GM18867 (cell line): ENCODE measurements around the gene SPDYE6.
"Not testable (repeated sequence)": the region's sequence is repeated elsewhere in the genome, so short reads cannot be mapped to it uniquely, and the experiment has no call there.

Experiments used
- ATAC-seq: cut with Tn5 transposase; IDR thresholded peaks from one replicate; pipeline ENCODE4 v1.9.1; 2021; ENCODE audit warnings: mild to moderate bottlenecking, moderate library complexity; ENCODE audit not compliant: unreplicated experiment

The SPDYE6 gene

DNA sequence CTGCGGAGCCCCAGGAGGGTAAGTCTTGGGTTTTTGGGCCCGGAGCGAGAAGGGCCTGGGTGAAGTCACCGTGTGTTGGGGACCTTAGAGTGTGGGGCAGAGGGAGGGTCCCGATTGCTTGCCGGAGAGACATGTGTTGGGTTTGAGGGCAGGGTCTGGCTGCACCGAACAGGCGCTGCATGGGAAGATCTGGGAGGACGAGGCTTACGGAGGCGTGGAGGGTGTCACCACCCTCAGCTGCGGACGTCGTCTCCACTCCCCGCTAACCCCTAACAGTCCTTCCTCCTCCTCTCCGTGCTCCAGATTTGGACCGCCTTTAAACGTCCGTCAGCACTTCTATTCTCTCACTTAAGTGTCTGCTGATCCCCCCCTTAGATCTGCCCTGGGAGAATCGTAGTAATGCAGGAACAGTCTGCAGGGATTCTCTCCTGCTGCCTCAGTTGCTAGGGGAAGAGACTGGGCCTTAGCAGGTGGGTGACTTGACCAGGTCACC, 8.2 kb upstream of the SPDYE6 start:
- not testable (repeated sequence) for ATAC-seq

DNA sequence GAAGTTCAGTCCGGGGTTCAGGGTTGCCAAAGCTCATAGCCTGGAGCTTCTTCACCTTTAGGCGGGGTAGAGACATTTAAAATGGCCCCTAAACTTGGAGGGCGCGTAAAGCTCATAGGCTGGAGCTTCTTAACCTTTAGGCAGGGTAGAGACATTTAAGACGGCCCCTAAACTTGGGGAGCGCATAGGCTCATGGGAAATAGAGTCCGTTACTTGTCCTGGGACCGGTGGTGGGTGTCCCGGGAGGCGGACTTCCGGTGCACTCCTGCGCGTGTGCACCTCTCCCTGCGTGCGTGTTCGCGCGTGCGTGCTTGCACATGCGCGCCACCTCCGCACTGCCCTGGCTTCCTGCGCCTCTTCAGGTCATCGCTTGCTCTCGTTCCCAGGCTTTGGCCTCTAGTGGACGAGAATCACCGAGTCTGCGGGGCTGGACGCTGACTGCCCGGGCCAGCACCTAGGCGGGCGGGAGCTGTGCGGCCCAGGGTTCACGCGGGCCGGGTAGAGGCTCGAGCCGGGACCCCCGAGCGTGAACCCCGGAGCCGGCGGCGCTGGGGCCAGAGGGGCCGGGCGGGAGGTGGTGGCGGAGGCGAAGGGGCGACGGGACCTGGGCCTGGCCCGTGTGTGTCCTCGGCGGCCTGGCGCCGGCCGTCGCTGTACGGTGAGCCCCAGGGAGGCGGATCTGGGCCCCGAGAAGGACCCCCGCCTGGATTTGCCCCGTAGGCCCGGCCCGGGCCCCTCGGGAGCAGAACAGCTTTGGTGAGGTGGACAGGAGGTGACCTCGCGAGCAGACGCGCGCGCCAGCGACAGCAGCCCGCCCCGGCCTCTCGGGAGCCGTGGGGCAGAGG, 7.5 kb upstream of the SPDYE6 start:
- peak; percentile 99 for ATAC-seq

DNA sequence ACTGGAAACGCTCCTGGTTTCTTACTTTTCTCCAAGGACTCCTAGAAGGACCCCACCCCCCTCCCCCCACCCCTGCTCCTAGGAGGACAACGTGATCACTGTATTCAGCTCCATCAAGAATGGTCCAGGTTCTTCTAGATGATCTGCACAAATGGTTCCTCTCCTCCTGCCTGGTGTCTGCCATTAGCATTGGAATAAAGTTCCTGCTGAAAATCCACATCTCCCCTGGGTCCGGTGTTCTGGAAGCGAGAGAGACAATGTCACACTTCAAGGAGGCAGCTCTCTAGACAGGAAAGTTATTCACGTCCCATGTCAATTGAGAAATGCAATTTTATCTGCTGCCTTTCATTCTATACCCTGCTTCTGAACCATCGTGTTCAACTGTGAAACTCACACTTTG, 9.3 kb downstream of the SPDYE6 start:
- not testable (repeated sequence) for ATAC-seq

DNA sequence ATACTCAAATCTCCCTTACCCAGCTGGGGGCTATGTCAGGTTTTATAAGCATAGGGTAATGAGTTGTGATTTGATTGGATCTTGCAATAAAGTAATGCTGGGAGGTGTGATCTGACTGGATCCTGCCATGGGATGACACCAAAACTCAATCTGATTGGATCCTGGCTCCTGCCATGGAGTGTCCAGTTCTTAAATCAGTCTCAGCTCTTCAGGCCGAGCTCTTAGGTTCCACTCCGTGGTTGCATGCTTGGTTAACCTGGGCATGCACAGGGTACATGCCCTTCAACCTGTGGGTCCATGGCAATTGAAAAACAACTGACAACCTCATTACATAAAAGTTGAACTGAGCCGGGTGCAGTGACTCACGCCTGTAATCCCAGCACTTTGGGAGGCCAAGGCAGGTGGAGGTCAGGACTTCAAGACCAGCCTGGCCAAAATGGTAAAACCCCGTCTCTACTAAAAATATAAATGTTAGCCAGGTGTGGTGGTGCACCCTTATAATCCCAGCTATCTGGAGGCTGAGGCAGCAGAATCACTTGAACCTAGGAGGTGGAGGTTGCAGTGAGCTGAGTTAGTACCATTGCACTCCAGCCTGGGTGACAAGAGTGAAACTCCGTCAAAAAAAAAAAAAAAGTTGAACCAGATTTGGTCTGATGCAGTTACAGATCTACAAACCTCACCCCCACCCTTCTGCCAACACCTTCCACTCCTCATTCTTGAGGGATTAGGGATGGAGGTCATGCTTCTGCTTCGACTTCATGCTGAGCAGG, 15.5 kb downstream of the SPDYE6 start:
- ATAC-seq: not testable (repeated sequence)

DNA sequence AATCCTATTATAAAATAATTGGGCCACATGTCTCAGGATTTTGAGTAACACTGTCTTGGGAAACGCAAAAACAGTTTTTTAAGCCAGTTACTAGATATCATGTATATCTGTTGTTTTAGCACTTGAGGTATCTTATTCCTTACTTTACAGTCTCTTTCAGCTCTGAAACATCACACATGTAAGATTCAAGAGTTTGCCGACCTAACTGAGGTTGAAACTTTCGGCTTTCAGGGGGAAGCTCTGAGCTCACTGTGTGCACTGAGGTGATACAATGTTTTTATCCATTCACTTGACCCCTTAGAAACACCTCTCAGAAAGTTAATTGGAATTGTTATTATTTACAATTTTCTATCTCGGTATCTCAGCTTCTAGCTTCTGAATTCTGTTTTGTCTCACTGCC, 18.8 kb downstream of the SPDYE6 start:
- ATAC-seq: not testable (repeated sequence)

DNA sequence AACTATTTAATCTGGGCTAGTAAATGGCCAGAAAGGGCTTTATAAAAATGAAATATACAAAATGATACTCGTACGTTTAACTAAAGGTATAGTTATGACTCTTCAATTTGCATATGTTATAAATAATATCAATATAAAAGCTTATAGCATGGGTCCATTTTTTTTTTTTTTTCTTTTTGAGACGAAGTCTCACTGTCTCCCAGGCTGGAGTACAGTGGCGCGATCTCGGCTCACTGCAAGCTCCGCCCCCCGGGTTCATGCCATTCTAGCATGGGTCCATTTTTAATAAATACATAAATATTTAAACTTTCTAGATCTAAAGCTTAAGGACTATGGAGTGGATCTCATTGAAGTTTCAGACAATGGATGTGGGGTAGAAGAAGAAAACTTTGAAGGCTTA, 19.2 kb downstream of the SPDYE6 start:
- ATAC-seq: not testable (repeated sequence)

DNA sequence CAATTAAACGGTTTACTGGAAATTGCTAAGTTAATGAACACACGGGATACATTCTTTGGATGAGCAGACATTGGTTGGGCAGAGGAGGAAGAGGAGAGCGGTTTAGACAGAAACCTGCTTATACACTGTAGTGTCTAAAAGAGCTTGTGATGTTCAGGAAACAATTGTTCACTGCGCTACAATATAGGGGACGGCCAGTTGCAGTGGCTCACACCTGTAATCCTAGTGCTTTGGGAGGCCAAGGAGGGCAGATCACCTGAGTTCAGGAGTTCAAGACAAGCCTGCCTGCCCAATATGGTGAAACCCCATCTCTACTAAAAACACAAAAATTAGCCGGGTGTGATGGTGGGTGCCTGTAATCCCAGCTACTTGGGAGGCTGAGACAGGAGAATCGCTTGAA, 20.7 kb downstream of the SPDYE6 start:
- ATAC-seq: not testable (repeated sequence)

DNA sequence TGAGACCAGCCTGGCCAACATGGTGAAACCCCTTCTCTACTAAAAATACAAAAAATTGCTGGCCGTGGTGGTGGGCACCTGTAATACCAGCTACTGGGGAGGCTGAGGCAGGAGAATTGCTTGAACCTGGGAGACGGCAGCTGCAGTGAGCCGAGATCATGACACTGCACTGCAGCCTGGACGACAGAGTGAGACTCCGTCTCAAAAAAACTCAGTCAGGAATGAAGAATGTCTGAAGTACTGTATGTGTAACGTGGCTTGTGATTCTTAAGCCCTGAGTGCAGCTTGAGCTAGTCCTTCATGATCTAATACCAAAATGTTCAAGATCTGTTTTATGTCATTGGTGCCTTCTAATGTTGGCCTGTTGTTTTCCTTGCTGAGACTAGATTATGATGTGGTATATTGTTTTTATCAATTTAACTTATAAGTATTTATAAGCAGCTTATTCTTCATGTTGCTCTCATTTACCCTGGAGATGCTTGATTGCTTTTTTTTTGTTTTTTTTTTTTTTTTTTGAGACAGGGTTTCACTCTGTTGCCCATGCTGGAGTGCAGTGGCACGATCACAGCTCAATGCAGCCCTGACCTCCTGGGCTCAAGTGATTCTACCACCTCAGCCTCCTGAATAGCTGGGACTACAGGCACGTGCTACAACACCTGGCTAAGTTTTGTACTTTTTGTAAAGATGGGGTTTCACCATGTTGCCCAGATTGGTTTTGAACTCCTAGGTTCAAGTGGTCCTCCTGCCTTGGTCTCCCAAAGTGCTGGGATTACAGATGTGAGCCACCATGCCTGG, 25.4 kb downstream of the SPDYE6 start:
- ATAC-seq: not testable (repeated sequence)

DNA sequence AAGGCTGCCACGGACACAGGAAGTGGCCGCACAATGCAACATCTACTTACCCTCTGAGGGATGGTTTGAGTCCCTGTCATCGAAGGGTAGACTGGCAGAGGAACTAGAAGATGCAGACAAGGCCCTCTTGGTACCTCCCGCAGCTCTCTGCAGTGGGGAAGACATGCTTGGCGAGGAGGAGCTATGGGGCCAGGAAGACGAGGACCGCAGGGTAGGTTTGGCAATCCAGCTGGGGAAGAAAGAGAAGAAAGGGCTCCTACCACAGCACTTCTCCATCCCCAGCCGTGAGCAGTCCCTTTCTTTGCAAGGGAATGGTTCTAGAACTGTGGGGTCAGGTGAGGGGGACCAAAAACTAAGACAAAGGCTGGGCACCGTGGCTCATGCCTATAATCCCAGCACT, 26.9 kb downstream of the SPDYE6 start:
- ATAC-seq: not testable (repeated sequence)

DNA sequence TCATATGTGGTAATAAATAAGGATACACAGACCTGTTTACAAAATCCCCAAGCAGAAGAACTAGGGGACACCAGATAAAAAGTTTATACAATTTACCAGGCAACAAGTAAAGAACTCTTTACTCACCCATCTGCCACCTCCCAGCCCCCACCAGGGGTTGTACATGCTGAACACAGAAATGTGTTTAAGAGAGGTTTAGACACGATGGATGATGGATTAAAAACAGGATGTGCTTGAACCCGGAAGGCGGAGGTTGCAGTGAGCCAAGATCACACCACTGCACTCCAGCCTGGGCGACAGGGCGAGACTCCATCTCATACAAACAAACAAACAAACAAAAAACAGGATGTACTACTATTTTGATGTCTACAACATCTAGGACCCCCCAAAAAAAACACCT, 27.4 kb downstream of the SPDYE6 start:
- ATAC-seq: not testable (repeated sequence)

DNA sequence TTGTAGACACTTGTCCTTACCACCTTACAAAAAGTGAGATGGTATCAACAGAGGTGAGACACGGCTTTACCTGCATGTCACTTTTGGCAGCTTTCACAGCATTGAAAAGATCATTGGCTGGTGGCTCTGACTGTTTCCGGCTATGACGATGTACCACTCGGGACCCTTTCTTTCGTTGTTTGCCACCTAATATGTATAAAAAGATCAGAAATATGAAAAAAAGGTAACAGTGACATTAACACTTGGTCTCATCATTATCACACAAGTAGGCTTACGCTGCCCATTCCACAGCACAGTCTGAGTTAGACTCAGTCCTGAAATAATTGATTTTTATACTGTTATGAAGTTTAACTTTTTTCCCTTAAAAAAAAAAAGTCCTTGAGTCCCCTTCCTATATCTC, 29.1 kb downstream of the SPDYE6 start:
- not testable (repeated sequence) for ATAC-seq

DNA sequence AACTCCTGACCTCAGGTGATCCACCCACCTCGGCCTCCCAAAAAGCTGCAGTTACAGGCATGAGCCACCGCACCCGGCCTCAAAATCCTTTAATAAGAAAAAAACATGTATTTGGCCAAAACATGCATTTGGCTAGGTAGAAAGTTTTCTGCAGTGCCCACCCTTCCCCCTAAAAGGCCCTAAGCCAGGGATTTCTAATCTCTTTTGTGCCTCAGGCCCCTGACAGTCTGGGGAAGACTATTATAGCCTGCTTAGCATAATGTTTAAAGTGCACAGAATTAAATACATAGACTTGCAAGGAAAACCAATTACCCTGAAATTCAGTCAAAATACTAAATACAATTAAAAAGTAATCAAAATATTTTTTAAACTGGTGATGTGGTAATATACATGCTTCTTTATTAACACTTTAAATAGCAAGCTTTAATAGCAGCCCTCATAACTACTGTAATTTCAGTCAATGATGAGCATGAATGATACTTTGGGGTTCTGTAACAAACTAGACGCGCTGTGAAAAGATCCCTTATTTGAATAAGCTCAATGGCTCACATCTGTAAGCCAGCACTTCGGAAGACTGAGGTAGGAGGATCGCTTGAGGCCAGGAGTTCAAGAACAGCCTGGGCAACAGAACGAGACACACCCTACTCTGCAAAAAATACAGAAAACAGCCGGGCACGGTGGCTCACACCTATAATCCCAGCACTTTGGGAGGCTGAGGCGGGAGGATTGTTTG, 29.9 kb downstream of the SPDYE6 start:
- ATAC-seq: no peak

DNA sequence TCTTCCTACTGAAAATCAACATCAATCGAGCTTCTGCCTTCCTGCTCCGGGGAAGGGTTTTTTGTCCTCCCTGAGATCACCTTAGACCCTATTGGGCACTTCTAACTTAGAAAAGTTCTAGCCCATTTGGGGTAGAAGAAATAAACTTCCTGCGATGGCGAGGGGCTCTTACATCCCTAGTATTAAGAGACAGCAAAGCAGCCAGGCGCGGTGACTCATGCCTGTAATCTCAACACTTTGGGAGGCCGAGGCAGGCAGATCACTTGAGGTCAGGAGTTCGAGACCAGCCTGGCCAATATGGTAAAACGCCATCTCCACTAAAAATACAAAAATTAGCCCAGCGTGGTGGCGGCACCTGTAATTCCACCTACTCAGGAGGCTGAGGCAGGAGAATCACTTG, 31.1 kb downstream of the SPDYE6 start:
- ATAC-seq: not testable (repeated sequence)

DNA sequence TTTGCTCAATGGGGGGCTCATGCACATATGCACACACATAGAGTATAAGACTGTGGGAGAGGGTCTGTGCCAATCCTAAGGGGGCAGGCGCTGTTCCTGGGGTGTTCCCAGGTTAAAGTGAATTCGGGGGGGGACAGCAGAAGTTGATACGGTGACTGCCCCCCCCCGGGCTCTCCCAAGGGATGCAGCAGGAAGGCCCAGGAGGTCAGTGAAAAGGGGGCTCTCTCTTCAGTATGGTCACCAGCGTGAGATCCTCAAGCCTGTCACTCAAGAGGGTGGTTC, 32.4 kb downstream of the SPDYE6 start:
- no peak for ATAC-seq

DNA sequence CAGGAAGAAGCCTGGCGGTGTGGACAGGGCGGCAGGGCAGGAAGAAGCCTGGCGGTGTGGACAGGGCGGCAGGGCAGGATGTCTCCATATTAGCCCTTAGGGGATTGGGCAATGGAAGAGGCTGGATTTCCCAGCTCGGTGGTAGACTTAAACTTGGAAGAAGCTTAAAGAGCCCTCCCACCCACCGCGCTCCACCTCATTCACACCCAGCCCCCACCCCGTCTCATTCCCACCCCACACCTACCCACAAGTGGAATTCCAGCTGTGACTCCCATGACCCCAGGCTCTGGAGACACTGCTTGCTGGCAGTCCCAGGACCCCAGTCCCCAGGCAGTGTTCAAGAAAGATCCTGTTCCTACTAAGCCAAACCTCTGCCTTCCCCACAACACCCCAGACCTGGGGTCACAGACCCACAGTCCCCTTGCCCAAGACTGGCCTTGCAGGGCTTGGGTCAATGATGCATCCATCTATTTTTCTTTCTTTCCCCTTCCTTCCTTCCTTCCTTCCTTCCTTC, 34.0 kb downstream of the SPDYE6 start:
- ATAC-seq: no peak

DNA sequence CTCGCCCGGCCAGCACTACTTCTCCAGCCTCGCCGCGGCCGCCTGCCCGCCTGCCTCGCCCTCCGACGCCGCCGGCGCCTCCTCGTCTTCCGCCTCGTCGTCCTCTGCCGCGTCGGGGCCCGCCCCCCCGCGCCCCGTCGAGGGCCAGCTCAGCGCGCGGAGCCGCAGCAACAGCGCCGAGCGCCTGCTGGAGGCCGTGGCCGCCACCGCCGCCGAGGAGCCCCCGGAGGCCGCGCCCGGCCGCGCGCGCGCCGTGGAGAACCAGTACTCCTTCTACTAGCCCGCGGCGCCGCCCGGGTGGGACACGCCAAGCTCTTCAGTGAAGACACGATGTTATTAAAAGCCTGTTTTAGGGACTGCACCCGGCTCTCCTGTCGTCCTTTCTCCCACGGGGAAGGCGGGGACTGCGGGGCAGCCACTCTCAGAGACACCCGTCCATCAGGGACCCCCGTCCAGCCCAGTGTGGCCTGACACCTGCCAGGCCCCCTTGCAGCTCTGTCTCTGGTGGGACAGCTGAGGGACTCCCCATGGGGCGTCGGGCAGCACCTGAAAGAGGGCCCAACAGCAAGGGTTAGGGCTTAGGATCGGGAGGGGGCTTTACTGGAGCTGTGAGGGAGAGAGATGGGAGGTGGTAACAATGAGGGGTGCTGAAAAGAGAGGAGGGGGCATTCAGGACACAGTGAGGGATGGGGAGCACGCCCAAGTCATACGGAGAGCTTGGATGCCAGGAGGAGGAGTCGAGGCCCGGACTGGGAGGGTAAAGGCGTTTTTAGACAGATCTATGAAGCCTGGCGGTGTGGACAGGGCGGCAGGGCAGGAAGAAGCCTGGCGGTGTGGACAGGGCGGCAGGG, 34.7 kb downstream of the SPDYE6 start:
- no peak for ATAC-seq

DNA sequence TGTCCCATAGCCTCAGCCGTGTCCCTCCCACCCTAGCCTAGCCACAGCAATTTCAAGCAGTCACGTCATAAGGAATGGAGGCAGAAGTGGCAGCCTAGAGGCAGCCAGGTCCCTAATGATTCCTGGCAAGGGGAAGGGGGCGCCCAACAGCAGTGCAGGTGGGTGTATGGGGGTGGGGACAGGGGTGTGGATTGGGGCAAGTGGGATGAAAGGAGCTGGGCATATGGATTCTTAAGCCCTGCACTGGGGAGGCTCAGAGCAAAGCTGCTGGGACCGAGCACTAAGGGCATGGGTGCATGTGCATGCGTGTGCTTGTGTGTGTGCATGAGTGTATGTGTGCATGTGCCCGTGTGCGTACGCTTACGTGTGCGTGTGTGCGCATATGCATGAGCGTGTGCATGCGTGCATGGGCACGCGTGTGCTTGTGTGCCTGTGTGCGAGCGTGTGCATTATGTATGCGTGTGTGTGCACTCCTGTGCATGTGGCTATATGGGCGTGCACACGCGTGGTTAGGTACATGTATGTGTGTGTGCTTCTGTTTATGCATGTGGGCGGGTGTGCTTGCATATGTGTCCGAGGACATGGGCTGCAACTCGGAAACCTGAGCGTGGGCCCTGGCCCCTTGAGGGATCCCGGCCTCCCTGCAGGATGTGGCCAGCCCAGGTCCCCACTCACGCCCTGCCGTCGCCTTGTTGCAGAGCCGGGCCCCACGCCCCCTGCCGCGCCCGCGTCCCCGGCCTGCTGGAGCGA, 35.5 kb downstream of the SPDYE6 start:
- ATAC-seq: no peak

DNA sequence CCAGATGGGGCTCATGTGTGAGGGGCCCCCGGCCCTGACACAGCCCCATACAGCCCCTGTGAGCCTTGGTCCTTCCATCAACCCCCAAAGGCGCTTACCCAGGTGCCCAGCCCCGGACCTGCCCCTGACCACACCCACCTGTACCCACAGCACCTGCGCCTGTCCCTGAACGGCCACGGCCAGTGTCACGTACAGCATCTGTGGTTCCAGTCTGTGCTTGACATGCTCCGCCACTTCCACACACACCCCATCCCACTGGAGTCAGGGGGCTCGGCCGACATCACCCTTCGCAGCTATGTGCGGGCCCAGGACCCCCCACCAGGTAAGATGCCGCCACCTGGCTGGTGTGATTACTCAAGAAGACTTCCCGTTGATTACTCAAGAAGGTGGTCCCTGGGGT, 36.1 kb downstream of the SPDYE6 start:
- ATAC-seq: no peak

DNA sequence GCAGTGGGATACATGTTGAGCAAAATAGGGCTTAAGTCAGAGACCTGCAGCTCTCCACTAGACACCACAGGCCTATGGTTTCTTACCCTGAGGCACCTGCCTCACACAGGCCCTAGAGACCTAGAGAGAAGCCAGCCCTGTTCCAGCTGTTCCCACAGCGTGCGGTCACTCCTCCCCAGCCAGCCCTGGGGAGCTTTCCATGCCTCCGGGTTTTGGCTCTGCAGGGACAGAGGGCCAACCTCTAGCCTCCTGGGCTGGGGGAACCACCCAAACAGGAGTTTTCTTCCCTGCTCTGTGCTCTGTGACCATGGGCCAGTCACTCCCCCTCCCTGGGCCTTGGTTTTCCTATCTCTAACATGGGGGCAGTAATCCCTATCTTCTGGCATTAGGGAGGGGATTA, 36.6 kb downstream of the SPDYE6 start:
- no peak for ATAC-seq
